Brain microvascular endothelial cell (primary cell): ENCODE measurements around the gene FAM171A1.
"Not testable (repeated sequence)": the region's sequence is repeated elsewhere in the genome, so short reads cannot be mapped to it uniquely, and the experiment has no call there.

ENCODE experiments used
- DNase-seq: peaks from one replicate; pipeline ENCODE4 v3.0.0-alpha.2; 2020
- H3K27ac ChIP-seq: fragments of 250-450 bp; sonication (Bioruptor Pico); 2 replicates; pipeline ENCODE4 v1.5.1; 2020; ENCODE audit warnings: mild to moderate bottlenecking, moderate library complexity
- H3K27me3 ChIP-seq: fragments of 250-450 bp; sonication (Bioruptor Pico); replicated peaks from 2 replicates; pipeline ENCODE4 v1.5.1; 2020; ENCODE audit warnings: mild to moderate bottlenecking
- H3K36me3 ChIP-seq: fragments of 250-450 bp; sonication (Bioruptor Pico); replicated peaks from 2 replicates; pipeline ENCODE4 v1.5.1; 2020; ENCODE audit warnings: mild to moderate bottlenecking
- H3K4me3 ChIP-seq: 2 replicates; pipeline ENCODE4 v1.5.1; 2011; ENCODE audit warnings: low read depth, mild to moderate bottlenecking, control low read depth, low read length, moderate library complexity
- in situ Hi-C: cut with HindIII; loops from 2 replicates; pipeline ENCODE4 v1.10.0; 2017; ENCODE audit warnings: low sequenced_read_pairs, low pct_ligation_motif_present
- TF ChIP-seq, protein P1 (sequence below): IDR thresholded peaks from 2 replicates; pipeline ENCODE4 v1.5.1; 2011; ENCODE audit warnings: low read depth, mild to moderate bottlenecking, moderate library complexity, low read length, control low read depth, inconsistent platforms; ENCODE audit errors: missing control alignments

Gene FAM171A1

DNA sequence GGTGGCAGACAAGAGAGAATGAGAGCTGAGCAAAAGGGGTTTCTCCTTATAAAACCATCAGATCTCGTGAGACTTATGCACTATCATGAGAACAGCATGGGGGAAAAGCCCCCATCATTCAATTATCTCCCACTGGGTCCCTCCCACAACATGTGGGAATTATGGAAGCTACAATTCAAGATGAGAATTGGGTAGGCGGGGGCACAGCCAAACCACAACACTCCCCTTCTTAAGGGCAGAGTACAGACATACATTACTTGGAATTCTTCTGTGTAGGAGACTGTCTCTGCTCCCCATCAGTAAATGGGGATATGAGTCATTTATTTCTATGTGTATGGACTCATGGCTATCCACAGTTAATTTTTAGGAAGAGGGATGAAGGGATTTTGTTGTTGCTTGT is 31.2 kb downstream of the FAM171A1 start:
- H3K27ac ChIP-seq: no peak overlapping the region
- TF ChIP-seq, protein P1, sequence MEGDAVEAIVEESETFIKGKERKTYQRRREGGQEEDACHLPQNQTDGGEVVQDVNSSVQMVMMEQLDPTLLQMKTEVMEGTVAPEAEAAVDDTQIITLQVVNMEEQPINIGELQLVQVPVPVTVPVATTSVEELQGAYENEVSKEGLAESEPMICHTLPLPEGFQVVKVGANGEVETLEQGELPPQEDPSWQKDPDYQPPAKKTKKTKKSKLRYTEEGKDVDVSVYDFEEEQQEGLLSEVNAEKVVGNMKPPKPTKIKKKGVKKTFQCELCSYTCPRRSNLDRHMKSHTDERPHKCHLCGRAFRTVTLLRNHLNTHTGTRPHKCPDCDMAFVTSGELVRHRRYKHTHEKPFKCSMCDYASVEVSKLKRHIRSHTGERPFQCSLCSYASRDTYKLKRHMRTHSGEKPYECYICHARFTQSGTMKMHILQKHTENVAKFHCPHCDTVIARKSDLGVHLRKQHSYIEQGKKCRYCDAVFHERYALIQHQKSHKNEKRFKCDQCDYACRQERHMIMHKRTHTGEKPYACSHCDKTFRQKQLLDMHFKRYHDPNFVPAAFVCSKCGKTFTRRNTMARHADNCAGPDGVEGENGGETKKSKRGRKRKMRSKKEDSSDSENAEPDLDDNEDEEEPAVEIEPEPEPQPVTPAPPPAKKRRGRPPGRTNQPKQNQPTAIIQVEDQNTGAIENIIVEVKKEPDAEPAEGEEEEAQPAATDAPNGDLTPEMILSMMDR: no peak
- in situ Hi-C loops: no loop called here
- no peaks in the 10 kb centered on the region for H3K27me3 ChIP-seq
- no peak for DNase-seq
- no peak overlapping the region for H3K4me3 ChIP-seq
- no peaks in the 10 kb centered on the region for H3K36me3 ChIP-seq

DNA sequence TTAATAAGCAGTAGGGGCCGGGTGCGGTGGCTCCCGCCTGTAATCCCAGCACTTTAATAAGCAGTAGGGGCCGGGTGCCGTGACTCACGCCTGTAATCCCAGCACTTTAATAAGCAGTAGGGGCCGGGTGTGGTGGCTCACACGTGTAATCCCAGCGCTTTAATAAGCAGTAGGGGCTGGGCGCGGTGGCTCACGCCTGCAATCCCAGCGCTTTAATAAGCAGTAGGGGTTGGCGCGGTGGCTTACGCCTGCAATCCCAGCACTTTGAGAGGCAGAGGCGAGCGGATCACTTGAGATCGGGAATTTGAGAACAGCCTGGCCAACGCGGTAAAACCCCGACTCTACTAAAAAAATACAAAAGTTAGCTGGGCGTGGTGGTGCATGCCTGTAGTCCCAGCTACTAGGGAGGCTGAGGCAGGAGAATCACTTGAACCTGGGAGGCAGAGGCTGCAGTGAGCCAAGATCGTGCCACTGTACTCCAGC is 33.6 kb downstream of the FAM171A1 start:
- DNase-seq, H3K4me3 ChIP-seq, H3K27ac ChIP-seq, H3K36me3 ChIP-seq, H3K27me3 ChIP-seq, in situ Hi-C loops: not testable (repeated sequence)

DNA sequence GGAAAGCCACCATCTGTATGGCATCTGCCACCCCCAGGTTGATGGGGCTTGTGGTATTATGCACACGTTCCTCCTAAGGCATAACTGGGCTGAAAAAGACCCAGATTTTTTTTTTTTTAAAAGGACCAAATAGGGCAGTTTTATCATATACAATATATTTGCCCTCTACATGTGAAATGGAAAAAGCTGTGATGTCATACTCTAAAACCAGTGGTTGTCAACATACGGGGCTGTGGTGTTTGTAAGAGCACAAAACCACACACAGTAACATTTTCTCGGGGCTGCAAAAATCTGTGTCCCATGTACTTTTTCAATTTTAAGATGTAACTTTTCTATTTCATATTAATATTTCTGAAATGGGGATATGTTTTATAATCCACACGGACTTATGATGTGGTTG is 34.9 kb downstream of the FAM171A1 start:
- no peaks in the 10 kb centered on the region for H3K36me3 ChIP-seq
- DNase-seq: no peak
- in situ Hi-C loops: no loop called here
- TF ChIP-seq, protein P1: no peak
- no peaks in the 10 kb centered on the region for H3K27me3 ChIP-seq
- no peak overlapping the region for H3K27ac ChIP-seq
- H3K4me3 ChIP-seq: no peak overlapping the region

DNA sequence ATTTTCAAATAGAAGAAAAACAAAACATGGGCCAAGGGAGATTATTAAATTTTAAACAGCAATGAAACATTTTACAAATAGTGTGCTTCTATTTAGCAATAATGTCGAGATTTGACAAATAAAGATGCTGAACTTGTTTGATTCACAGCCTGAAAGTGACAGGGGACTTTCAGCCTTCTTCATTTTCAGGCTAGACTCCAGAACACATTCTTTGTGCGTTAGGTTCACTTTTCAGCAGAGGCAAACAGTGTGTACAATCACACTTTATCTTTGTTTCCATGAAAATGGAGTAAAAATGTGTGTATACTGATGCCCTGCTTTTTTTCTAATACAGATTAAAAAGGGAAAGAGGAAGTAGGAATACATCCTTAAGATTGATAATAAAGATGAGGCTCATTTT is 35.6 kb downstream of the FAM171A1 start:
- Histone ChIP-seq H3K27ac (no peak overlapping the region), H3K36me3 (no peaks in the 10 kb centered on the region), H3K4me3 (no peak overlapping the region), H3K27me3 (no peaks in the 10 kb centered on the region)
- no peak for DNase-seq
- in situ Hi-C loops: no loop called here
- TF ChIP-seq, protein P1: no peak

DNA sequence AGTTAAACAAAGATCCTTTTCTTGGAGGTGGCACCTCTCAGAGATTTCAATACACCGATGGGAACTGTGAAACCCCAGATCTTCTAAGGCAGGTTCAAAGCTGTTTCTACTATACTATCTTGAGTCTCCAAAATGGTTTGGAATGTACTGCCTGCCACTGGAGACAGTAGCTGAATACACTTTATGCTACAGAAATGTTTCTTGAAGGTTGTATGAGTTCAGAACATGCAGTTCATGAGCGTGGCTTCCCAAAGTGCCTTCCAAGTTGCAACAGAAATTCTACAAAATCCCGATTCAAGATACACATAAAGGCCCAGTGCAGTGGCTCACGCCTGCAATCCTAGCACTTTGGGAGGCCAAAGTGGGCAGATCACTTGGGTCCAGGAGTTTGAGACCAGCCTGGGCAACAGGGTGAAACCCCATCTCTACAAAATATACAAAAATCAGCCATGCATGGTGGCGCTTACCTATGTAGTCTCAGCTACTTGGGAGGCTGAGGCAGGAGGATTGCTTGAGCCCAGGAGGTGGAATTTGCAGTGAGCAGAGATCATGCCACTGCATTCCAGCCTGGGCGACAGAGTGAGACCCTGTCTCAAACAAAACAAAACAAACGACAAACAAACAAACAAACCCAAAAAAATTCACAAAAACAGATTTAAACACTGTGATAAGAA is 36.3 kb downstream of the FAM171A1 start:
- Histone ChIP-seq H3K4me3 (no peak overlapping the region), H3K27ac (no peak overlapping the region), H3K27me3 (no peaks in the 10 kb centered on the region), H3K36me3 (no peaks in the 10 kb centered on the region)
- TF ChIP-seq, protein P1: no peak
- no peak for DNase-seq
- in situ Hi-C loops: no loop called here

DNA sequence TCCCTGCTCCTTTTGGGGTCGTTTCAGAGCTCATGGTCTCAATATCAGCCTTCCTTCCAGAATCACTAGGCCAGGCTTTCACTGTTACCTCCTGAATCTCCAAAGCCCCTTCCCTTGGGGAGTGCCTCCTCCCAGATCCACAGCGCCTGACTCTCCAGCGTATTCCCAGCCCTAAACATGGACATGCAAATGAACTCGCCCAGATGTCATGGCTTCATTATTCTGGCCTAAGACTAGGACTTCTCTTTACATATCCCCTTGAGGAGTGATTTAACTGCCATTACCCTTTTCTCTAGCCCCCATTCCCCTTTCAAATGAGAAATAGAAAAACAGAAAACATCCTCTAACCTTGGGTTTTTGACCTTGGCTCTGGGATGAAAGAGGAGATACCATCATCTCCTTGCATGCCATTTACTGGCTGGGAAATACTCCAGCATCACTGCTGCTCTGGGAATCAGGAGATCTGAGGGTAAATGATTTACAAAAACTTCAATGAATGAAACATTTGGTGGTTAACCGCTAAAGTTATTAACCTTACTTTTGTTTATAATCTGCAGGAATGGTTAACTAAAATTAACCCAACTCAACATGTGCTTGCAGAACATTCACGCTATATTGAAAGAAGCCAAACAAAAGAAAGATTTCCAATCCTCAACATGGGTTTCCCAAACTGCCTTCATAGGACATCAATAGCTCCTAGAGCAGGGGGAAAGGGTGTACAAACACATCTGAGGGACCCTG is 37.0 kb downstream of the FAM171A1 start:
- in situ Hi-C loops: no loop called here
- Histone ChIP-seq H3K4me3 (no peak overlapping the region), H3K27me3 (no peaks in the 10 kb centered on the region), H3K36me3 (no peaks in the 10 kb centered on the region), H3K27ac (no peak overlapping the region)
- DNase-seq: no peak
- TF ChIP-seq, protein P1: no peak

DNA sequence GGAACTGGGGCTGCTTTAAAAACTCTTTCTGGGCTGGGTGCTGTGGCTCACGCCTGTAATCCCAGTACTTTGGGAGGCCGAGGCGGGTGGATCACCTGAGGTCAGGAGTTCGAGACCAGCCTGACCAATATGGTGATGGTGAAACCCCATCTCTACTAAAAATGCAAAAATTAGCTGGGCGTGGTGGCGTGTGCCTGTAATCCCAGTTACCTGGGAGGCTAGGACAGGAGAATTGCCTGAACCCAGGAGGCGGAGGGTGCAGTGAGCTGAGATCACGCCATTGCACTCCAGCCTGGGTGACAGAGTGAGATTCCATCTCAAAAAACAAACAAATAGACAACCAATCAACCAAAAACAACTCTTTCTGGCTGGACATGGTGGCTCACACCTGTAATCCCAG is 37.9 kb downstream of the FAM171A1 start:
- in situ Hi-C loops, H3K27ac ChIP-seq, H3K36me3 ChIP-seq, DNase-seq, H3K4me3 ChIP-seq, H3K27me3 ChIP-seq: not testable (repeated sequence)
